ENCODE data around the gene FREY1. TPM values are rescaled to one million over a fixed set of nuclear protein-coding genes. Genes with fewer than 3 reads are reported as not detected.

FREY1 gene
- total RNA-seq = under 1 TPM; 0.47 to 0.50 TPM
- long read RNA-seq = 0 reads

- no peak for DNase-seq
- ATAC-seq = no peak
- intact Hi-C loops (cut with DNase I) = no loop called here
These were observed at the start of gene FREY1 for GRCh38 chr11:45906965-45907611. Gene FREY1 (minus strand): TSS chr11:45907271. CDS start chr11:45907245, 26 bp downstream.

GRCh38 chr11:45949992-45950407 is 42.9 kb upstream of the FREY1 start:
- no peak for ATAC-seq
- no peak for DNase-seq
- intact Hi-C loops (cut with DNase I) = no loop called here

GRCh38 chr11:45948356-45948755 is 41.3 kb upstream of the FREY1 start:
- DNase-seq (no peak), ATAC-seq (no peak)
- intact Hi-C loops (cut with DNase I) = no loop called here

- no peak for DNase-seq
- intact Hi-C loops (cut with DNase I) = no loop called here
- ATAC-seq = no peak
These were observed 40.8 kb upstream of the FREY1 start for GRCh38 chr11:45947885-45948284.

GRCh38 chr11:45945397-45945999 is 38.4 kb upstream of the FREY1 start:
- ATAC-seq (no peak), DNase-seq (no peak)
- intact Hi-C loops (cut with DNase I) = loop anchor here in 1 of 2 donors (2.0 kb wide), 1 partner anchor 39 kb away; no protein-coding TSS in a partner anchor

GRCh38 chr11:45942381-45942780 is 35.3 kb upstream of the FREY1 start:
- DNase-seq (no peak), ATAC-seq (no peak)
- intact Hi-C loops (cut with DNase I) = no loop called here

GRCh38 chr11:45941285-45941684 is 34.2 kb upstream of the FREY1 start:
- intact Hi-C loops (cut with DNase I) = no loop called here
- ATAC-seq (no peak), DNase-seq (no peak)

- ATAC-seq = no peak
- intact Hi-C loops (cut with DNase I) = no loop called here
- no peak for DNase-seq
These were observed 32.8 kb upstream of the FREY1 start for GRCh38 chr11:45939836-45940235.

GRCh38 chr11:45937916-45938315 is 30.8 kb upstream of the FREY1 start:
- intact Hi-C loops (cut with DNase I) = no loop called here
- ATAC-seq = no peak

GRCh38 chr11:45936511-45937054 is 29.5 kb upstream of the FREY1 start:
- DNase-seq (no peak), ATAC-seq (no peak)
- intact Hi-C loops (cut with DNase I) = no loop called here

More at GRCh38 chr11:45937916-45938315, 30.8 kb upstream of the FREY1 start:
- no peak for DNase-seq

- no peak for ATAC-seq
- intact Hi-C loops (cut with DNase I) = no loop called here
These were observed 28.4 kb upstream of the FREY1 start for GRCh38 chr11:45935349-45936064.

GRCh38 chr11:45934580-45935318 is 27.7 kb upstream of the FREY1 start:
- intact Hi-C loops (cut with DNase I) = no loop called here
- ATAC-seq = no peak
- no peak for DNase-seq

More at GRCh38 chr11:45935349-45936064, 28.4 kb upstream of the FREY1 start:
- DNase-seq = no peak

- ATAC-seq (no peak), DNase-seq (no peak)
- intact Hi-C loops (cut with DNase I) = no loop called here
These were observed 26.9 kb upstream of the FREY1 start for GRCh38 chr11:45933846-45934579.

- intact Hi-C loops (cut with DNase I) = no loop called here
- no peak for DNase-seq
- ATAC-seq = no peak
These were observed 26.2 kb upstream of the FREY1 start for GRCh38 chr11:45933131-45933831.

- intact Hi-C loops (cut with DNase I) = no loop called here
- DNase-seq (no peak), ATAC-seq (no peak)
These were observed 25.1 kb upstream of the FREY1 start for GRCh38 chr11:45932217-45932616.

GRCh38 chr11:45931739-45932138 is 24.7 kb upstream of the FREY1 start:
- ATAC-seq = peak in 1 of 2 donors; percentile 25
- intact Hi-C loops (cut with DNase I) = no loop called here

GRCh38 chr11:45930951-45931570 is 24.0 kb upstream of the FREY1 start:
- DNase-seq (no peak), ATAC-seq (no peak)
- intact Hi-C loops (cut with DNase I) = no loop called here

More at GRCh38 chr11:45931739-45932138, 24.7 kb upstream of the FREY1 start:
- DNase-seq = no peak

Measured in left cardiac atrium (tissue), 4 donors.